Ovary (tissue), 9 donors: ENCODE data around the gene TP63. TPM values are rescaled to one million over a fixed set of nuclear protein-coding genes. Genes with fewer than 3 reads are reported as not detected.

Experiments used
- DNase-seq, 5 donors: peaks; one replicate each; pipeline ENCODE4 v3.0.0-alpha.2; 2019 to 2020
- H3K27ac ChIP-seq, 2 donors: fragments of 200-600 bp; one replicate each; pipeline versions ENCODE4 v1.5.1 to v1.8.0; 2019 to 2022
- H3K27me3 ChIP-seq: fragments of 200-600 bp; one replicate; pipeline ENCODE4 v1.8.0; 2022
- H3K36me3 ChIP-seq: fragments of 200-600 bp; sonication (generic); one replicate; pipeline ENCODE4 v1.5.1; 2019
- H3K4me1 ChIP-seq: one replicate; pipeline ENCODE4 v1.8.1; 2013; ENCODE audit warnings: mild to moderate bottlenecking, moderate library complexity; ENCODE audit not compliant: insufficient read depth
- H3K4me3 ChIP-seq: fragments of 200-600 bp; sonication (generic); one replicate; pipeline ENCODE4 v1.5.1; 2017
- H3K9me3 ChIP-seq, 2 donors: fragments of 200-600 bp in 1 of 2; sonication (generic) in 1 of 2; one replicate each; pipeline versions ENCODE4 v1.5.1 to v1.8.1; 2013 to 2019; ENCODE audit warnings: mild to moderate bottlenecking in 1 of 2, moderate library complexity in 1 of 2
- CTCF ChIP-seq, 3 donors: fragments of 450-650 bp in 2 of 3; fragments of 200-600 bp in 1 of 3; IDR thresholded peaks; one replicate each; pipeline versions ENCODE4 v1.5.1 to v1.8.0; 2016 to 2022; ENCODE audit warnings: antibody characterized with exemption in 3 of 3, mild to moderate bottlenecking in 1 of 3
- EP300 ChIP-seq: sonication (generic); formaldehyde crosslinking; IDR thresholded peaks from one replicate; pipeline ENCODE4 v1.6.1; 2017; ENCODE audit warnings: antibody characterized with exemption
- POLR2A ChIP-seq: fragments of 450-650 bp; IDR thresholded peaks from one replicate; pipeline ENCODE4 v1.6.1; 2017; ENCODE audit warnings: antibody characterized with exemption, mild to moderate bottlenecking, moderate library complexity
- WGBS, 3 donors: extraction: QIAGEN DNeasy Blood & Tissue Kit in 1 of 3; methylation state at CpG; one replicate each; pipeline versions ENCODE4 v1.1.5 to v1.1.7; 2013 to 2017; 5-methylcytosine and 5-hydroxymethylcytosine counted together
- intact Hi-C, 4 donors: fragments of 100-400 bp; cut with DNase I; formaldehyde crosslinking; loops; one replicate each; pipeline versions ENCODE4 v1.11.0 to v1.15.1; 2022 to 2023
- polyA plus RNA-seq, 2 donors: library from polyadenylated mRNA; stranded (reverse); fragments of 200-250 nt in 1 of 2; fragments of 350-450 nt in 1 of 2; fragmentation: Illumina TruSeq in 1 of 2; extraction: RNeasy Lipid Tissue Mini Kit (QIAGEN cat#74804) in 1 of 2; gene quantifications; one replicate each; pipeline ENCODE4 v1.2.3, GENCODE V29; 2013 to 2014
- total RNA-seq, 7 donors: library from RNA; depleted of rRNA in 2 of 7; stranded (reverse); fragments of >200 nt in 2 of 7; fragmentation: NEBNext Ultra II Directional in 3 of 7; extraction: Animal tissue kit (Norgen Biotek cat#: 25700) in 3 of 7; gene quantifications; one replicate each; pipeline versions ENCODE4 v1.1.0 to v1.2.4, GENCODE V29; 2016 to 2023
- donor health status: DM: no; HTN: no; CAD: no; lungs with moderate emphysema.
- donor health status: DM: no; HTN: no; CAD: no.
- donor health status: Bipolar disorder and iron deficiency.
- donor health status: DM: yes; HTN: yes; CAD: no.
- donor health status: DM: no; HTN: no; CAD: no.
- donor health status: DM: yes; HTN: yes; CAD: no.

Gene TP63
- total and polyA plus RNA-seq, 9 donors = 0.15 to 0.79 (median 0.22) TPM; not detected in 1

- H3K4me3 ChIP-seq = no peak overlapping the region
- no peaks in the 10 kb centered on the region for H3K4me1 ChIP-seq
- 35 to 45% (median 41%) methylated on average over 5 of the region's 5 CpGs for WGBS, 3 donors
- H3K36me3 ChIP-seq = no peaks in the 10 kb centered on the region
- H3K27me3 ChIP-seq = no peaks in the 10 kb centered on the region
- no peak overlapping the region for H3K27ac ChIP-seq
- intact Hi-C loops = no loop called here
- no peak for DNase-seq
- TF ChIP-seq EP300 = no peak
- H3K9me3 ChIP-seq = no peaks in the 10 kb centered on the region
Measured at GRCh38 chr3:189773056-189773455, 141.9 kb downstream of the TP63 start.

- no peak overlapping the region for H3K27ac ChIP-seq
- no peaks in the 10 kb centered on the region for H3K27me3 ChIP-seq
- WGBS, 3 donors = 21 to 31% (median 22%) methylated on average over 6 of the region's 6 CpGs
- TF ChIP-seq POLR2A = no peak
- TF ChIP-seq CTCF (IDR thresholded peaks at IDR 0.05) = no peak
- no peak for TF ChIP-seq EP300
- intact Hi-C loops = no loop called here
- DNase-seq = no peak
- no peaks in the 10 kb centered on the region for H3K9me3 ChIP-seq
- no peaks in the 10 kb centered on the region for H3K4me1 ChIP-seq
- H3K36me3 ChIP-seq = no peaks in the 10 kb centered on the region
- no peak overlapping the region for H3K4me3 ChIP-seq
Measured at GRCh38 chr3:189776149-189776824, 145.1 kb downstream of the TP63 start.

GRCh38 chr3:189778340-189778950, 147.3 kb downstream of the TP63 start:
- H3K4me1 ChIP-seq = no peaks in the 10 kb centered on the region
- WGBS, 3 donors = 86 to 89% (median 87%) methylated on average over 5 of the region's 5 CpGs
- no peak for DNase-seq
- no peak overlapping the region for H3K27ac ChIP-seq
- no peaks in the 10 kb centered on the region for H3K9me3 ChIP-seq
- no peak overlapping the region for H3K4me3 ChIP-seq
- intact Hi-C loops = no loop called here
- no peaks in the 10 kb centered on the region for H3K36me3 ChIP-seq
- no peak for TF ChIP-seq POLR2A
- no peak for TF ChIP-seq EP300
- no peak for TF ChIP-seq CTCF (IDR thresholded peaks at IDR 0.05)
- H3K27me3 ChIP-seq = no peaks in the 10 kb centered on the region

- H3K27ac ChIP-seq = no peak overlapping the region
- intact Hi-C loops = no loop called here
- no peaks in the 10 kb centered on the region for H3K27me3 ChIP-seq
- no peak overlapping the region for H3K4me3 ChIP-seq
- no peak for TF ChIP-seq CTCF (IDR thresholded peaks at IDR 0.05)
- TF ChIP-seq EP300 = no peak
- TF ChIP-seq POLR2A = no peak
- H3K36me3 ChIP-seq = no peaks in the 10 kb centered on the region
- H3K4me1 ChIP-seq = no peaks in the 10 kb centered on the region
- DNase-seq = no peak
- 86 to 92% (median 92%) methylated on average over 3 of the region's 3 CpGs for WGBS, 3 donors
- H3K9me3 ChIP-seq = no peaks in the 10 kb centered on the region
Measured at GRCh38 chr3:189779166-189779565, 148.0 kb downstream of the TP63 start.

GRCh38 chr3:189780546-189781270, 149.5 kb downstream of the TP63 start:
- no peak for TF ChIP-seq CTCF (IDR thresholded peaks at IDR 0.05)
- TF ChIP-seq EP300 = no peak
- TF ChIP-seq POLR2A = no peak
- Histone ChIP-seq H3K27ac (no peak overlapping the region), H3K9me3 (no peaks in the 10 kb centered on the region), H3K36me3 (no peaks in the 10 kb centered on the region), H3K4me3 (no peak overlapping the region), H3K27me3 (no peaks in the 10 kb centered on the region), H3K4me1 (no peaks in the 10 kb centered on the region)
- DNase-seq = no peak
- intact Hi-C loops = no loop called here
- 77 to 94% (median 93%) methylated on average over 6 of the region's 6 CpGs for WGBS, 3 donors
